ENCODE measurements around the gene LMTK2. TPM values are rescaled to one million over a fixed set of nuclear protein-coding genes. Genes with fewer than 3 reads are reported as not detected.

LMTK2 gene
- total RNA-seq, 4 donors from 2014 or later: 11.0 to 15.8 (median 12.0) TPM

GRCh38 chr7:98206451-98207330, 100.0 kb downstream of the LMTK2 start:
- DNase-seq (ENCODE audit: low spot score): no peak
- ATAC-seq (ENCODE audit: low FRiP score): no peak
- TF ChIP-seq CTCF (IDR thresholded peaks at IDR 0.05): no peak

- no peak for TF ChIP-seq CTCF (IDR thresholded peaks at IDR 0.05)
- DNase-seq (ENCODE audit: low spot score): no peak
- ATAC-seq (ENCODE audit: low FRiP score): no peak
These were observed 102.7 kb downstream of the LMTK2 start for GRCh38 chr7:98209166-98209920.

GRCh38 chr7:98210513-98211220, 104.0 kb downstream of the LMTK2 start:
- TF ChIP-seq CTCF (IDR thresholded peaks at IDR 0.05): no peak
- no peak for ATAC-seq (ENCODE audit: low FRiP score)
- no peak for DNase-seq (ENCODE audit: low spot score)

GRCh38 chr7:98211221-98211675, 104.6 kb downstream of the LMTK2 start, which contains the start of gene BHLHA15:
Gene BHLHA15, plus strand, starts transcription at chr7:98211439. Its CDS starts 871 bp downstream, at chr7:98212310.
- ATAC-seq (ENCODE audit: low FRiP score): no peak

GRCh38 chr7:98211676-98212531, 105.2 kb downstream of the LMTK2 start:
- TF ChIP-seq CTCF (IDR thresholded peaks at IDR 0.05): no peak
- DNase-seq (ENCODE audit: low spot score) (no peak), ATAC-seq (ENCODE audit: low FRiP score) (no peak)

More at GRCh38 chr7:98211221-98211675, 104.6 kb downstream of the LMTK2 start, which contains the start of gene BHLHA15:
- no peak for DNase-seq (ENCODE audit: low spot score)
- TF ChIP-seq CTCF (IDR thresholded peaks at IDR 0.05): no peak

- DNase-seq (ENCODE audit: low spot score) (no peak), ATAC-seq (ENCODE audit: low FRiP score) (no peak)
- no peak for TF ChIP-seq CTCF (IDR thresholded peaks at IDR 0.05)
These were observed 105.9 kb downstream of the LMTK2 start for GRCh38 chr7:98212532-98213041.
